ENCODE results near the gene GOLGA3. TPM values are rescaled to one million over a fixed set of nuclear protein-coding genes. Genes with fewer than 3 reads are reported as not detected.
A peak's percentile ranks its signal among the peaks of the same experiment; 100 is the strongest.
"Not testable (repeated sequence)": the region's sequence is repeated elsewhere in the genome, so short reads cannot be mapped to it uniquely, and the experiment has no call there.

GOLGA3 gene
- total RNA-seq, 4 donors from 2014 or later, result 69.8 to 117 (median 97.7) TPM

GRCh38 chr12:132783917-132784531, 44.6 kb downstream of the GOLGA3 start:
- Histone ChIP-seq H3K9me3 (no peaks in the 10 kb centered on the region), H3K27me3 (no peaks in the 10 kb centered on the region), H3K4me1 (no peaks in the 10 kb centered on the region), H3K4me3 (no peak overlapping the region), H3K27ac (no peak overlapping the region), H3K36me3 (peaks cover 2 to 93% (median 41%) of the 10 kb centered on the region in 3 donors)
- TF ChIP-seq EP300 (IDR thresholded peaks at IDR 0.05), result peak in 1 of 2 donors; percentile 30
- TF ChIP-seq POLR2A (IDR thresholded peaks at IDR 0.05), result no peak
- no peak for TF ChIP-seq CTCF (IDR thresholded peaks at IDR 0.05)
- DNase-seq (ENCODE audit: low spot score in 2 of 2), result peak in 1 of 2 donors; percentile 29
- WGBS, 2 donors, result 84 to 85% methylated on average over 22 of the region's 22 CpGs

GRCh38 chr12:132781938-132782337, 46.7 kb downstream of the GOLGA3 start:
- Histone ChIP-seq H3K4me3 (no peak overlapping the region), H3K27me3 (no peaks in the 10 kb centered on the region), H3K27ac (no peak overlapping the region), H3K9me3 (no peaks in the 10 kb centered on the region), H3K4me1 (peaks cover 0 to 7% (median 0%) of the 10 kb centered on the region in 4 donors), H3K36me3 (peaks cover 3 to 100% (median 44%) of the 10 kb centered on the region in 3 donors)
- 84 to 92% methylated on average over 10 of the region's 12 CpGs for WGBS, 2 donors
- no peak for DNase-seq (ENCODE audit: low spot score in 2 of 2)
- TF ChIP-seq EP300 (IDR thresholded peaks at IDR 0.05) (no peak), CTCF (IDR thresholded peaks at IDR 0.05) (no peak), POLR2A (IDR thresholded peaks at IDR 0.05) (no peak)

GRCh38 chr12:132779781-132780353, 48.8 kb downstream of the GOLGA3 start:
- H3K4me3 ChIP-seq, result no peak overlapping the region
- no peak for DNase-seq (ENCODE audit: low spot score in 2 of 2)
- H3K27ac ChIP-seq, result no peak overlapping the region
- no peak for TF ChIP-seq EP300 (IDR thresholded peaks at IDR 0.05)
- TF ChIP-seq POLR2A (IDR thresholded peaks at IDR 0.05), result no peak
- TF ChIP-seq CTCF (IDR thresholded peaks at IDR 0.05), result no peak
- no peaks in the 10 kb centered on the region for H3K27me3 ChIP-seq
- no peaks in the 10 kb centered on the region for H3K9me3 ChIP-seq
- H3K4me1 ChIP-seq, result peaks cover 0 to 15% (median 0%) of the 10 kb centered on the region in 4 donors
- 95% methylated on average over 24 to 29 of the region's 30 CpGs for WGBS, 2 donors
- H3K36me3 ChIP-seq, result peaks cover 2 to 100% (median 29%) of the 10 kb centered on the region in 3 donors

GRCh38 chr12:132777614-132778013, 51.1 kb downstream of the GOLGA3 start:
- Histone ChIP-seq H3K36me3 (peaks cover 10 to 100% (median 27%) of the 10 kb centered on the region in 3 donors), H3K27ac (no peak overlapping the region), H3K4me3 (no peak overlapping the region), H3K9me3 (no peaks in the 10 kb centered on the region), H3K4me1 (peaks cover 0 to 15% (median 0%) of the 10 kb centered on the region in 4 donors), H3K27me3 (no peaks in the 10 kb centered on the region)
- 86 to 88% methylated on average over 20 of the region's 20 CpGs for WGBS, 2 donors
- TF ChIP-seq POLR2A (IDR thresholded peaks at IDR 0.05) (no peak), EP300 (IDR thresholded peaks at IDR 0.05) (no peak), CTCF (IDR thresholded peaks at IDR 0.05) (no peak)
- no peak for DNase-seq (ENCODE audit: low spot score in 2 of 2)

GRCh38 chr12:132776816-132777568, 51.7 kb downstream of the GOLGA3 start:
- no peak overlapping the region for H3K27ac ChIP-seq
- whole genome bisulfite sequencing, 2 donors, result 74 to 79% methylated on average over 29 of the region's 29 CpGs
- no peak for TF ChIP-seq POLR2A (IDR thresholded peaks at IDR 0.05)
- TF ChIP-seq EP300 (IDR thresholded peaks at IDR 0.05), result no peak
- no peak for TF ChIP-seq CTCF (IDR thresholded peaks at IDR 0.05)
- no peaks in the 10 kb centered on the region for H3K9me3 ChIP-seq
- H3K4me1 ChIP-seq, result peaks cover 0 to 15% (median 0%) of the 10 kb centered on the region in 4 donors
- peaks cover 10 to 100% (median 27%) of the 10 kb centered on the region in 3 donors for H3K36me3 ChIP-seq
- peak; percentile 19 to 38 for DNase-seq (ENCODE audit: low spot score in 2 of 2)
- no peak overlapping the region for H3K4me3 ChIP-seq
- H3K27me3 ChIP-seq, result no peaks in the 10 kb centered on the region

GRCh38 chr12:132776230-132776625, 52.4 kb downstream of the GOLGA3 start:
- H3K27me3 ChIP-seq; H3K4me3 ChIP-seq; H3K27ac ChIP-seq; H3K9me3 ChIP-seq; DNase-seq (ENCODE audit: low spot score in 2 of 2): not testable (repeated sequence)
- Histone ChIP-seq H3K36me3 (peaks cover 10 to 100% (median 27%) of the 10 kb centered on the region in 3 donors), H3K4me1 (peaks cover 0 to 15% (median 0%) of the 10 kb centered on the region in 4 donors)
- WGBS, 2 donors, result 93 to 96% methylated on average over 10 to 12 of the region's 12 CpGs
